Adrenal gland (tissue), 12 donors: Measurements from ENCODE around the gene PNKP. TPM values are rescaled to one million over a fixed set of nuclear protein-coding genes. Genes with fewer than 3 reads are reported as not detected.
A peak's percentile ranks its signal among the peaks of the same experiment; 100 is the strongest.

Experiments used
- DNase-seq, 7 donors: peaks; one replicate each; pipeline ENCODE4 v3.0.0-alpha.2; 2019 to 2020
- H3K27ac ChIP-seq, 5 donors: fragments of 200-600 bp; sonication (generic) in 4 of 5; 1 replicate in 3 of 5; 2 replicates in 2 of 5; pipeline versions ENCODE4 v1.5.1 to v1.8.0; 2016 to 2020; ENCODE audit warnings: mild to moderate bottlenecking in 1 of 5
- H3K27me3 ChIP-seq: fragments of 200-600 bp; 2 replicates; pipeline ENCODE4 v1.8.0; 2021
- H3K36me3 ChIP-seq, 2 donors: fragments of 200-600 bp; replicated peaks in 1 of 2; 1 replicate in 1 of 2; 2 replicates in 1 of 2; pipeline versions ENCODE4 v1.5.1 to v1.8.0; 2018 to 2022
- H3K4me1 ChIP-seq, 2 donors: fragments of 200-600 bp; replicated peaks in 1 of 2; 1 replicate in 1 of 2; 2 replicates in 1 of 2; pipeline versions ENCODE4 v1.5.1 to v1.8.0; 2018 to 2021
- H3K4me3 ChIP-seq, 4 donors: fragments of 200-600 bp; sonication (generic) in 3 of 4; one replicate each; pipeline ENCODE4 v1.5.1; 2016 to 2018
- H3K9me3 ChIP-seq, 3 donors: fragments of 200-600 bp; sonication (generic) in 1 of 3; replicated peaks in 1 of 3; 1 replicate in 2 of 3; 2 replicates in 1 of 3; pipeline versions ENCODE4 v1.5.1 to v1.8.0; 2016 to 2021
- POLR2A ChIP-seq, 2 donors: fragments of 450-650 bp; IDR thresholded peaks; one replicate each; pipeline ENCODE4 v1.6.1; 2017; ENCODE audit warnings: antibody characterized with exemption in 2 of 2, mild to moderate bottlenecking in 2 of 2, moderate library complexity in 1 of 2
- WGBS, 4 donors: extraction: QIAGEN DNeasy Blood & Tissue Kit in 2 of 4; methylation state at CpG; one replicate each; pipeline versions ENCODE4 v1.1.5 to v1.1.7; 2013 to 2017; 5-methylcytosine and 5-hydroxymethylcytosine counted together
- intact Hi-C, 2 donors: fragments of 100-400 bp; cut with DNase I; formaldehyde crosslinking; loops; one replicate each; pipeline versions ENCODE4 v1.14.1 to v1.15.0; 2022 to 2023
- polyA plus RNA-seq, 3 donors: library from polyadenylated mRNA; stranded (reverse); fragments of 200-250 nt in 2 of 3; fragments of 350-450 nt in 1 of 3; fragmentation: Illumina TruSeq in 1 of 3; extraction: RNeasy Lipid Tissue Mini Kit (QIAGEN cat#74804) in 1 of 3; gene quantifications; one replicate each; pipeline ENCODE4 v1.2.3, GENCODE V29; 2013 to 2014
- total RNA-seq, 9 donors: library from RNA; depleted of rRNA in 4 of 9; stranded (reverse); fragments of >200 nt in 4 of 9; fragments of 120-200 nt in 1 of 9; fragmentation: NEBNext Ultra II Directional in 1 of 9; extraction: Animal tissue kit (Norgen Biotek cat#: 25700) in 1 of 9; gene quantifications; one replicate each; pipeline versions ENCODE4 v1.1.0 to v1.2.4, GENCODE V29; 2013 to 2023
- TF ChIP-seq, protein P1 (sequence below), 6 experiments: fragments of 450-650 bp in 4 of 6; fragments of 200-600 bp in 2 of 6; sonication (generic) in 1 of 6; IDR thresholded peaks; 1 replicate in 5 of 6; 2 replicates in 1 of 6; pipeline versions ENCODE4 v1.5.1 to v1.8.0; 2016 to 2021; ENCODE audit warnings: antibody characterized with exemption in 6 of 6, mild to moderate bottlenecking in 2 of 6, moderate library complexity in 1 of 6
- donor health status: healthy with polysubstance abuse.
- donor health status: Bipolar disorder and iron deficiency.
- donor health status: DM: yes; HTN: yes; CAD: no.
- donor health status: DM: no; HTN: no; CAD: no.
- donor health status: DM: no; HTN: no; CAD: no.
- donor health status: DM: yes; HTN: yes; CAD: no.

The PNKP gene
- total and polyA plus RNA-seq, 12 donors: 40.7 to 344 (median 100) TPM

DNA sequence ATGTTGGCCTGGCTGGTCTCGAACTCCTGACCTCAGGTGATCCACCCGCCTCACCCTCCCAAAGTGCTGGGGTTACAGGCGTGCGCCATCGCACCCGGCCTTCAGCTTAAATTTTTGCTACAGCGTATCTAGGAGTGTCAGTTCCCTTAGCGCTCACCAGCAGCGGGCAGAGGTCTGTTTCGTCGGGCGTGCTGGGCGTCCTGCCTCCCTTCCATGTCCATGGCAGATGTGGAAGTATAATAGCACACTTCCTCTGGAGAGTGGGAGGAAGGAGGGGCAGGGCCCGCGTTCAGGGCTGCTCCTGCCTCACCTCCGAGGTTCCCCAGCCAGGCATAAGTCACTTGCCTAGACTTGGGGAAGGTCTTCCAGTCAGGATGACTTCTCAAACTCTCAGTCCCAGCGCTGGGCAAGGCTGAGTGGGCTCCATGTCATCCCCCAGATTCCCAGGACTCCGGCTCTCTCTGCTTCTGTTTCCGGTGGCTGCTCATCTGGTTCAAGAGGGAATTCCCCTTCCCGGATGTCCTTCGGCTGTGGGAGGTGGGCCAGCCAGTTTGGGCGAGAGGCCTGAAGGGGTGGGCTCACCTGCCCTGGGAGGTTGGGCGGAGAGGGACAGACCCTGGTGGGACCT, 19.8 kb upstream of the PNKP start:
- TF ChIP-seq, protein P1, sequence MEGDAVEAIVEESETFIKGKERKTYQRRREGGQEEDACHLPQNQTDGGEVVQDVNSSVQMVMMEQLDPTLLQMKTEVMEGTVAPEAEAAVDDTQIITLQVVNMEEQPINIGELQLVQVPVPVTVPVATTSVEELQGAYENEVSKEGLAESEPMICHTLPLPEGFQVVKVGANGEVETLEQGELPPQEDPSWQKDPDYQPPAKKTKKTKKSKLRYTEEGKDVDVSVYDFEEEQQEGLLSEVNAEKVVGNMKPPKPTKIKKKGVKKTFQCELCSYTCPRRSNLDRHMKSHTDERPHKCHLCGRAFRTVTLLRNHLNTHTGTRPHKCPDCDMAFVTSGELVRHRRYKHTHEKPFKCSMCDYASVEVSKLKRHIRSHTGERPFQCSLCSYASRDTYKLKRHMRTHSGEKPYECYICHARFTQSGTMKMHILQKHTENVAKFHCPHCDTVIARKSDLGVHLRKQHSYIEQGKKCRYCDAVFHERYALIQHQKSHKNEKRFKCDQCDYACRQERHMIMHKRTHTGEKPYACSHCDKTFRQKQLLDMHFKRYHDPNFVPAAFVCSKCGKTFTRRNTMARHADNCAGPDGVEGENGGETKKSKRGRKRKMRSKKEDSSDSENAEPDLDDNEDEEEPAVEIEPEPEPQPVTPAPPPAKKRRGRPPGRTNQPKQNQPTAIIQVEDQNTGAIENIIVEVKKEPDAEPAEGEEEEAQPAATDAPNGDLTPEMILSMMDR (IDR thresholded peaks at IDR 0.05): no peak
- TF ChIP-seq POLR2A (IDR thresholded peaks at IDR 0.05): no peak
- no peak overlapping the region for H3K4me3 ChIP-seq

DNA sequence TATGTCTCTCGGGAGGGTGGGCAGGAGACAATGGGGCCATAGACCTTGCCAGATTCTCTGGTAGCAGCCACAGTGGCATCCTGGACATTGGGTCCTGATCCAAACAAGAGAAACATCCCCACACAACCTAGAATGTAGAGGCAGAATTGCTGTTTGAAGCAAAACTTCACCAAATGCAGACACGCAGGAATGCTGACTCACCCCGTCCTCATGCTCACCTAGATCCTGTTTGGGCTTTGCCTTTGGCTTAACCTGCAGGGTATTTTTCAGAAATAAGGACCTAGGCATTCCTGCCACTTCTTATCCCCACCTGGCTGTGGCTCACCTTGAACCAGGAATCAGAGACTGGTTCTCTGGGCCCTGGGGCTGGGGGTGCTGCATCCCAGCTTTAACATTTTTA, 17.4 kb upstream of the PNKP start:
- TF ChIP-seq POLR2A (IDR thresholded peaks at IDR 0.05): no peak
- TF ChIP-seq, protein P1 (IDR thresholded peaks at IDR 0.05): no peak
- H3K9me3 ChIP-seq: no peaks in the 10 kb centered on the region
- H3K27ac ChIP-seq: no peak overlapping the region
- intact Hi-C loops: no loop called here
- H3K27me3 ChIP-seq: no peaks in the 10 kb centered on the region
- peaks cover 0 to under 1% of the 10 kb centered on the region in 2 donors for H3K4me1 ChIP-seq
- DNase-seq: no peak
- 91 to 96% (median 95%) methylated on average over 2 to 3 of the region's 3 CpGs for WGBS, 4 donors
- H3K36me3 ChIP-seq: peaks cover 0 to 68% of the 10 kb centered on the region in 2 donors
- no peak overlapping the region for H3K4me3 ChIP-seq

More for the DNA sequence above, 19.8 kb upstream of the PNKP start:
- Histone ChIP-seq H3K27ac (no peak overlapping the region), H3K9me3 (no peaks in the 10 kb centered on the region), H3K36me3 (peaks cover 0 to 45% of the 10 kb centered on the region in 2 donors), H3K27me3 (no peaks in the 10 kb centered on the region), H3K4me1 (peaks cover 4 to 9% of the 10 kb centered on the region in 2 donors)
- WGBS, 4 donors: 66 to 82% (median 77%) methylated on average over 13 to 23 of the region's 23 CpGs
- peak in 2 of 7 donors; percentile 8 to 21 for DNase-seq
- intact Hi-C loops: no loop called here

DNA sequence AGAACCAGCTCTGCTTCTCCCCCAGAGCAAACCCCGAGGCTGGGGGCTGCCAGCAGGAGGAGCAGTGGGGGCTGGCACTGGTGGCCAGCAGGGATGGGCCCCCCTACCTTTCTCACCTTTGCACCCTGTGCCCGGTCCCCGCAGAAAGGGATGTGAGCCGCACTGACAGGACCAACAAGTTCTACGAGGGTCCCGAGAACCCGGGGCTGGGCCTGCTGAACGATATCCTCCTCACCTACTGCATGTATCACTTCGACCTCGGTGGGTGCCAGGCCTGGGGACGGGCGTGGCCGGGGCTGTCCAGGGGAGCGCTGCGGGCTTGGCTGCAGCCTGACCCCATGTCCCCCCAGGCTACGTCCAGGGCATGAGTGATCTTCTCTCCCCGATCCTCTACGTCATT, 16.7 kb upstream of the PNKP start:
- Histone ChIP-seq H3K9me3 (no peaks in the 10 kb centered on the region), H3K4me1 (no peaks in the 10 kb centered on the region), H3K27me3 (no peaks in the 10 kb centered on the region), H3K36me3 (peaks cover 0 to 75% of the 10 kb centered on the region in 2 donors), H3K27ac (no peak overlapping the region), H3K4me3 (no peak overlapping the region)
- intact Hi-C loops: no loop called here
- 92 to 100% (median 95%) methylated on average over 2 to 18 of the region's 18 CpGs for WGBS, 4 donors
- TF ChIP-seq, protein P1 (IDR thresholded peaks at IDR 0.05): no peak
- TF ChIP-seq POLR2A (IDR thresholded peaks at IDR 0.05): no peak
- peak in 2 of 7 donors; percentile 8 to 53 for DNase-seq

DNA sequence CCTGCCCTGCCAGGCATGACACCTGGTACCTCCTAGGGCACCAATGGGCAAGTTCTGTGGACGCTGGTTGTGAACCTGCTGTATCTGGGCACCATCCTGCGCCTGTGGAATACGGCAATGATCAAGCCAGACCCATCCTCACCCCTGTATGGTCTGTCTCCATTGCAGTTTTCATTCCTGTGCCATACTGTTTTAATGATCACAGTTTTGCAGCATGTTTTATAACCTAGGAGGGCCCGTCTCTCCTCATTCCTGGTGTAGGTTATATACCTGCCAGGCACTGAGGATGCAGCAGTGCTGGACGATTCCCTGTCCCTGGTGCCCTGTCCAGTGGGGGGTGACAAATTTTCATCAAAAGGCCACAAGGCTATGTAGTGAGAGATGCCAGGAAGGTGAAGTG, 15.7 kb upstream of the PNKP start:
- Histone ChIP-seq H3K9me3 (no peaks in the 10 kb centered on the region), H3K36me3 (peaks cover 0 to 78% of the 10 kb centered on the region in 2 donors), H3K4me1 (peaks cover 6 to 9% of the 10 kb centered on the region in 2 donors), H3K27ac (no peak overlapping the region), H3K4me3 (no peak overlapping the region), H3K27me3 (no peaks in the 10 kb centered on the region)
- TF ChIP-seq, protein P1 (IDR thresholded peaks at IDR 0.05): no peak
- no peak for TF ChIP-seq POLR2A (IDR thresholded peaks at IDR 0.05)
- intact Hi-C loops: no loop called here
- WGBS, 4 donors: 96 to 100% (median 97%) methylated on average over 4 to 5 of the region's 5 CpGs
- DNase-seq: no peak
